ENCODE results near the gene CUZD1. TPM values are rescaled to one million over a fixed set of nuclear protein-coding genes. Genes with fewer than 3 reads are reported as not detected.

The CUZD1 gene
- polyA plus RNA-seq, 1 of the 3 experiments (the other 2 are of a cell fraction) = 0.89 TPM

GRCh38 chr10:122838880-122839279, 6.8 kb downstream of the CUZD1 start:
- no peaks in the 10 kb centered on the region for H4K20me1 ChIP-seq (ENCODE audit: insufficient read depth)
- no peak for DNase-seq
- CTCF ChIA-PET = no interaction called here
- no peaks in the 10 kb centered on the region for H3K4me1 ChIP-seq (ENCODE audit: control insufficient read depth in 1 of 2, insufficient read depth in 2 of 2, low read depth in 1 of 2, low read length in 1 of 2)
- no peak overlapping the region for H3K4me2 ChIP-seq
- no peak overlapping the region for H3K4me3 ChIP-seq (ENCODE audit: low read depth in 2 of 2, low read length in 1 of 2)
- TF ChIP-seq JUND (IDR thresholded peaks at IDR 0.05) (no peak), EZH2phosphoT487 (IDR thresholded peaks at IDR 0.05; ENCODE audit: borderline replicate concordance, low read depth) (no peak), MEF2A (IDR thresholded peaks at IDR 0.05; ENCODE audit: borderline replicate concordance, low read depth) (no peak), EP300 (IDR thresholded peaks at IDR 0.05; ENCODE audit: borderline replicate concordance in 1 of 2, low read depth in 1 of 2, low read length in 1 of 2) (no peak), RFX5 (IDR thresholded peaks at IDR 0.05; ENCODE audit: low read length) (no peak), FOXJ3 (CRISPR knock-in tag; IDR thresholded peaks at IDR 0.05) (no peak), MAX (IDR thresholded peaks at IDR 0.05; ENCODE audit: low read depth) (no peak), PBX3 (IDR thresholded peaks at IDR 0.05) (no peak), POLR2AphosphoS5 (IDR thresholded peaks at IDR 0.05; ENCODE audit: low read depth, low read length) (no peak), ELF1 (IDR thresholded peaks at IDR 0.05) (no peak), RXRA (IDR thresholded peaks at IDR 0.05; ENCODE audit: borderline replicate concordance, low read depth) (no peak), IRF3 (IDR thresholded peaks at IDR 0.05; ENCODE audit: low read depth, low read length) (no peak), CTCF (IDR thresholded peaks at IDR 0.05) (no peak), NFIC (IDR thresholded peaks at IDR 0.05; ENCODE audit: borderline replicate concordance) (no peak), CHD2 (IDR thresholded peaks at IDR 0.05; ENCODE audit: low read length, partially characterized antibody) (no peak), RCOR1 (IDR thresholded peaks at IDR 0.05; ENCODE audit: low read length) (no peak), REST (IDR thresholded peaks at IDR 0.05; ENCODE audit: low read depth, low read length) (no peak), TAF1 (IDR thresholded peaks at IDR 0.05; ENCODE audit: borderline replicate concordance, low read depth, low read length) (no peak)
- WGBS (ENCODE audit: low lambda C conversion rate) = 67% methylated on average over 4 of the region's 4 CpGs
- H3K79me2 ChIP-seq (ENCODE audit: insufficient read depth) = no peaks in the 10 kb centered on the region
- POLR2A ChIA-PET = no interaction called here
- H3K9ac ChIP-seq = no peak overlapping the region
- no peaks in the 10 kb centered on the region for H3K9me2 ChIP-seq
- no peak overlapping the region for H2AFZ ChIP-seq (ENCODE audit: low read depth)
- H3K9me3 ChIP-seq = no peaks in the 10 kb centered on the region
- no peaks in the 10 kb centered on the region for H3F3A ChIP-seq (replicated peaks; ENCODE audit: insufficient read depth)
- H3K27me3 ChIP-seq (ENCODE audit: insufficient read depth) = no peaks in the 10 kb centered on the region
- H3K36me3 ChIP-seq (replicated peaks in 1 of 2; ENCODE audit: control insufficient read depth in 1 of 2, insufficient read depth in 2 of 2, low read length in 1 of 2) = peaks cover 4 to 14% of the 10 kb centered on the region in 2 experiments
- H3K27ac ChIP-seq (ENCODE audit: low read depth in 2 of 2, low read length in 1 of 2) = no peak overlapping the region

Measured in SK-N-SH (cell line).